NOMO-1 (cell line): ENCODE results near the gene TIMP2.
"Not testable (repeated sequence)": the region's sequence is repeated elsewhere in the genome, so short reads cannot be mapped to it uniquely, and the experiment has no call there.

ENCODE experiments used
- DNase-seq, 2 experiments: peaks; one replicate each; lab custom pipeline; 2025; ENCODE audit not compliant: unreplicated experiment in 2 of 2; lab: John Stamatoyannopoulos, UW

The TIMP2 gene

GRCh38 chr17:78891406-78892061 lies 33.7 kb downstream of the TIMP2 start:
- no peak for DNase-seq

- peak; percentile 93 to 99 for DNase-seq
Measured at GRCh38 chr17:78890498-78890897, 34.7 kb downstream of the TIMP2 start.

GRCh38 chr17:78890096-78890495 lies 35.1 kb downstream of the TIMP2 start:
- not testable (repeated sequence) for DNase-seq

GRCh38 chr17:78889531-78889930 lies 35.7 kb downstream of the TIMP2 start:
- peak; percentile 11 to 14 for DNase-seq

- DNase-seq: no peak
Measured at GRCh38 chr17:78888941-78889518, 36.2 kb downstream of the TIMP2 start.

GRCh38 chr17:78886954-78887353 lies 38.2 kb downstream of the TIMP2 start:
- no peak for DNase-seq

GRCh38 chr17:78885956-78886355 lies 39.2 kb downstream of the TIMP2 start:
- no peak for DNase-seq

- DNase-seq: no peak
Measured at GRCh38 chr17:78884876-78885667, 40.1 kb downstream of the TIMP2 start.

- DNase-seq: no peak
Measured at GRCh38 chr17:78884148-78884825, 40.9 kb downstream of the TIMP2 start.

- DNase-seq: peak in 1 of 2 experiments; percentile 30
Measured at GRCh38 chr17:78883533-78884131, 41.6 kb downstream of the TIMP2 start.

GRCh38 chr17:78883089-78883532 lies 42.1 kb downstream of the TIMP2 start:
- DNase-seq: peak; percentile 58 to 66

- DNase-seq: peak in 1 of 2 experiments; percentile 58
Measured at GRCh38 chr17:78882540-78883088, 42.6 kb downstream of the TIMP2 start.

- DNase-seq: no peak
Measured at GRCh38 chr17:78879635-78880186, 45.5 kb downstream of the TIMP2 start.

- DNase-seq: no peak
Measured at GRCh38 chr17:78878871-78879527, 46.2 kb downstream of the TIMP2 start.

- DNase-seq: no peak
Measured at GRCh38 chr17:78878261-78878660, 46.9 kb downstream of the TIMP2 start.

GRCh38 chr17:78876954-78877517 lies 48.2 kb downstream of the TIMP2 start:
- DNase-seq: not testable (repeated sequence)

GRCh38 chr17:78876094-78876597 lies 49.0 kb downstream of the TIMP2 start:
- no peak for DNase-seq

- DNase-seq: no peak
Measured at GRCh38 chr17:78875363-78876093, 49.7 kb downstream of the TIMP2 start.
